Trophoblast cell (in vitro differentiated cells and primary cell): ENCODE data around the gene ADPRS.

Experiments used
- DNase-seq, 2 donors: peaks; one replicate each; pipeline ENCODE4 v3.0.0-alpha.2; 2016
- H2AFZ ChIP-seq: 2 replicates; pipeline ENCODE4 v1.6.1; 2013; ENCODE audit warnings: low read length, moderate library complexity, mild to moderate bottlenecking; ENCODE audit not compliant: insufficient read depth, poor library complexity
- H2AK5ac ChIP-seq: 2 replicates; pipeline ENCODE4 v1.6.1; 2013; ENCODE audit warnings: mild to moderate bottlenecking, low read length
- H2BK120ac ChIP-seq: 2 replicates; pipeline ENCODE4 v1.6.1; 2013; ENCODE audit warnings: low read length, mild to moderate bottlenecking, moderate library complexity; ENCODE audit not compliant: insufficient read depth, poor library complexity
- H2BK12ac ChIP-seq: 2 replicates; pipeline ENCODE4 v1.6.1; 2013; ENCODE audit warnings: mild to moderate bottlenecking, low read length, moderate library complexity
- H2BK5ac ChIP-seq: 2 replicates; pipeline ENCODE4 v1.6.1; 2013; ENCODE audit warnings: low read length, low read depth, moderate library complexity, mild to moderate bottlenecking; ENCODE audit not compliant: poor library complexity
- H3K14ac ChIP-seq: 2 replicates; pipeline ENCODE4 v1.6.1; 2013; ENCODE audit warnings: mild to moderate bottlenecking, low read length
- H3K18ac ChIP-seq: 2 replicates; pipeline ENCODE4 v1.6.1; 2013; ENCODE audit warnings: mild to moderate bottlenecking, low read length
- H3K23ac ChIP-seq: 2 replicates; pipeline ENCODE4 v1.6.1; 2013; ENCODE audit warnings: low read length
- H3K27ac ChIP-seq: 2 replicates; pipeline ENCODE4 v1.5.1; 2013; ENCODE audit warnings: low read depth, mild to moderate bottlenecking, inconsistent platforms, low read length, moderate library complexity
- H3K27me3 ChIP-seq: 2 replicates; pipeline ENCODE4 v1.6.1; 2013; ENCODE audit warnings: inconsistent platforms, mild to moderate bottlenecking, low read length, moderate library complexity; ENCODE audit not compliant: insufficient read depth
- H3K36me3 ChIP-seq, 2 experiments: 1 replicate in 1 of 2; 2 replicates in 1 of 2; pipeline ENCODE4 v1.6.1; 2013; ENCODE audit warnings: low read length in 2 of 2, mild to moderate bottlenecking in 2 of 2, moderate library complexity in 1 of 2; ENCODE audit not compliant: insufficient read depth in 2 of 2, control insufficient read depth in 1 of 2
- H3K4ac ChIP-seq: 2 replicates; pipeline ENCODE4 v1.6.1; 2013; ENCODE audit warnings: low read depth, mild to moderate bottlenecking, low read length, moderate library complexity
- H3K4me1 ChIP-seq, 2 experiments: 1 replicate in 1 of 2; 2 replicates in 1 of 2; pipeline ENCODE4 v1.6.1; 2013; ENCODE audit warnings: low read length in 2 of 2, mild to moderate bottlenecking in 2 of 2, moderate library complexity in 1 of 2; ENCODE audit not compliant: insufficient read depth in 2 of 2, control insufficient read depth in 1 of 2
- H3K4me2 ChIP-seq: 2 replicates; pipeline ENCODE4 v1.6.1; 2013; ENCODE audit warnings: inconsistent platforms, mild to moderate bottlenecking, low read length, moderate library complexity
- H3K4me3 ChIP-seq: 2 replicates; pipeline ENCODE4 v1.5.1; 2013; ENCODE audit warnings: mild to moderate bottlenecking, low read depth, low read length, inconsistent platforms
- H3K79me1 ChIP-seq: one replicate; pipeline ENCODE4 v1.6.1; 2013; ENCODE audit warnings: low read length
- H3K79me2 ChIP-seq: 2 replicates; pipeline ENCODE4 v1.6.1; 2013; ENCODE audit warnings: low read length, mild to moderate bottlenecking; ENCODE audit not compliant: control insufficient read depth, insufficient read depth, poor library complexity
- H3K9ac ChIP-seq: 2 replicates; pipeline ENCODE4 v1.6.1; 2013; ENCODE audit warnings: mild to moderate bottlenecking, low read length
- H3K9me3 ChIP-seq: 2 replicates; pipeline ENCODE4 v1.6.1; 2013; ENCODE audit warnings: low read depth, mild to moderate bottlenecking, control low read depth, inconsistent platforms, low read length; ENCODE audit not compliant: insufficient read depth
- H4K12ac ChIP-seq: 2 replicates; pipeline ENCODE4 v1.6.1; 2013; ENCODE audit warnings: low read depth, mild to moderate bottlenecking, low read length, moderate library complexity
- H4K8ac ChIP-seq: 2 replicates; pipeline ENCODE4 v1.6.1; 2013; ENCODE audit warnings: low read depth, mild to moderate bottlenecking, low read length, moderate library complexity
- H4K91ac ChIP-seq: one replicate; pipeline ENCODE4 v1.6.1; 2013; ENCODE audit warnings: low read depth, mild to moderate bottlenecking, low read length, moderate library complexity
- whole genome bisulfite sequencing: extraction: QIAGEN DNeasy Blood & Tissue Kit; methylation state at CpG from one replicate; pipeline ENCODE4 v1.1.7; 2013; ENCODE audit warnings: missing lambda C conversion rate; ENCODE audit not compliant: insufficient read length, insufficient coverage; ENCODE audit errors: extremely low coverage; 5-methylcytosine and 5-hydroxymethylcytosine counted together

Gene ADPRS

DNA sequence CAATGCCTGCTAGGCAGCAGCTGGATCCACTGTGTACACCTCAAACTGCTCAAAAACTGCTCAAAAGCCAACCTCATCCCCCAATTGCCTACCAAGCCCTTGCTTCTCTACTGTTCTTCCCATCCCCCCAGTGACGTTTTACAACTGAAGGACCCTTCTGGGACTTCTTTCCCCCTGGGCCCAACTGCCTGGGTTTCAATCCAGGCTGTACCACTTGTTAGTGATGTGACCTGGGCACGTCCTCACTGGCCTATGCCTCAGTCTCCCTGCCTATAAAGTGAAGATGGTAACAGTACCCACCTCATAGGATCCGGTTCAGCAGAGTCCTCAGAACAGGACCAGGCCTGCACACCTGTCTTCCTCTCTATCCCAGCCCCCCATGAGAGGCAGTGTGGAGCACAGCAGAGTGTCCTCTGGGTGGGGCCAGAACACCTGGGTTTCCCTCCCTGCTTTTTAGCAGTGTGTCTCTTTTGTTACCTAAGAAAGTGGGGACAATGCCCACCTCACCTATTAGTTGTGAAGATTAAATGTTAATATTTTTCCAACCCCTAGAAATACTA, 6.7 kb upstream of the ADPRS start:
- Histone ChIP-seq H2AK5ac (no peak overlapping the region), H3K27ac (no peak overlapping the region), H3K9ac (no peak overlapping the region), H4K91ac (no peak overlapping the region), H3K4me1 (peaks cover 0 to 4% of the 10 kb centered on the region in 2 experiments), H2BK120ac (no peak overlapping the region), H3K4me3 (no peak overlapping the region), H4K12ac (no peak overlapping the region), H3K14ac (no peak overlapping the region), H2BK12ac (no peak overlapping the region), H3K79me1 (peaks cover 2% of the 10 kb centered on the region), H3K27me3 (no peaks in the 10 kb centered on the region), H3K4ac (no peak overlapping the region), H2BK5ac (no peak overlapping the region), H2AFZ (no peak overlapping the region), H4K8ac (no peak overlapping the region), H3K18ac (no peak overlapping the region), H3K9me3 (no peaks in the 10 kb centered on the region), H3K23ac (no peak overlapping the region), H3K4me2 (no peak overlapping the region), H3K36me3 (no peaks in the 10 kb centered on the region), H3K79me2 (no peaks in the 10 kb centered on the region)
- no CpG with 5 or more reads among the region's 3 CpGs for WGBS
- no peak for DNase-seq

DNA sequence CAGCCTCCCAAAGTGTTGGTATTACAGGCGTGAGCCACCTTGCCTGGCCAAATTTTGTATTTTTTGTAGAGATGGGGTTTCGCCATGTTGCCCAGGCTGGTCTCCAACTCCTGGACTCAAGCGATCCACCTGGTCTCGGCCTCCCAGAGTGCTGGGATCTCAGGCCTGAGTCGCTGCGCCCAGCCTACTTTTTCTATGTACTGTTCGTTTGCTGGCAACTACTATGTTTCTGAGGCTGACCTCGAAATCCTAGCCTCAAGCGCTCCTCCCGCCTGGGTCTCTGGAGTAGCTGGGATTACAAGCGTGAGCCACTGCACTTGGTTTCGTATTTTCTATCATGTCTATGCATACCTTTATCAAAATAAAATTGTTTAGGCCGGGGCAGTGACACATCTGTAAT, 5.5 kb upstream of the ADPRS start:
- DNase-seq = no peak
- H2AFZ ChIP-seq = no peak overlapping the region
- no peaks in the 10 kb centered on the region for H3K9me3 ChIP-seq
- H3K4me1 ChIP-seq = peaks cover 0 to 5% of the 10 kb centered on the region in 2 experiments
- H3K27me3 ChIP-seq = no peaks in the 10 kb centered on the region
- no CpG with 5 or more reads among the region's 13 CpGs for WGBS
- no peaks in the 10 kb centered on the region for H3K36me3 ChIP-seq
- no peak overlapping the region for H4K8ac ChIP-seq
- H3K79me2 ChIP-seq = no peaks in the 10 kb centered on the region
- H3K4me3 ChIP-seq = no peak overlapping the region
- no peak overlapping the region for H2BK5ac ChIP-seq
- no peak overlapping the region for H2BK12ac ChIP-seq
- no peak overlapping the region for H3K18ac ChIP-seq
- H4K91ac ChIP-seq = no peak overlapping the region
- peaks cover 2% of the 10 kb centered on the region for H3K79me1 ChIP-seq
- no peak overlapping the region for H3K23ac ChIP-seq
- no peak overlapping the region for H3K27ac ChIP-seq
- H2BK120ac ChIP-seq = no peak overlapping the region
- no peak overlapping the region for H3K4me2 ChIP-seq
- no peak overlapping the region for H4K12ac ChIP-seq
- no peak overlapping the region for H3K4ac ChIP-seq
- H2AK5ac ChIP-seq = no peak overlapping the region
- H3K14ac ChIP-seq = no peak overlapping the region
- no peak overlapping the region for H3K9ac ChIP-seq

DNA sequence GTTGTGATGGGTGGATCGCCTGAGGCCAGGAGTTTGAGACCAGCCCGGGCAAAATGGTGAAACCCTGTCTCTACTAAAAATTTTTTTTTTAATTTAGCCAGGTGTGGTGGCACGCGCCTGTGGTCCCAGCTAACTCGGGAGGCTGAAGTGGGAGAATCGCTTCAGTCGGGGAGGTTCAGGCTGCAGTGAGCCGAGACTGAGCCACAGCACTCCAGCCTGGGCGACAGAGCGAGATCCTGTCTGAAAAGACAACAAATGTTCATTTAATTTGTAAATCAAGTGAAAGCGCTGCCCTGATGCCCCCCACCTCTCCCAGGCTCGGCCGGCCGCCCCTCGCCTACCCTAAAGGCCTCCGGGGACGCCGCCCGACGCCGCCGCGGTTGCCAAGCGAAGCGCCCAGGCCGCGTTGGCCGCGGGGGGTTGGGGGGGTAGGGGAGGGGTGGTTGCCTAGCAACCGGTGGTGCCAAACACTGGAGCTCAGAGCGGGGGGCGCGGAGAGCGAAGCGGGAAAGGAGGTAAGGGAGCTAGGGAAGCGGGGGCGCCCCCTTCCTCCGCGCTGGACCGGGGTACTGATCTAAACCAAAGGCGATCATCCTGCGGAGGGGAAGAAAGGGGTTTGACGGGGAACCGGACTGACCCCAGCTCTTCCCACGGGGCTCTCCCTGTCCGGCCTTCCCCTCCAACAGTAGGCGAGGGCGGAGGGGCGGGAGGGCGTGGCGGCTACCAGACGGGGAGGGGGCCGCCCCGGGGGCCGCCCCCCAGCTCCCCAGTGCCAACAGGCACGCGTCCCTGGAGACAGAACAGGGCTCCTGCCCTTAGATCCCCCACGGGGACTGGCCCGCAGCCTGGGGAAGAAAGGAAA, 4.8 kb upstream of the ADPRS start, which contains the start of gene TEKT2:
TEKT2 (plus strand) TSS at position 460 of the 862 bp plus-strand sequence. CDS start 828 bp downstream, outside the sequence.
- H4K12ac ChIP-seq = no peak within 1 kb of the TSS
- peak within 1 kb of the TSS; percentile 32 for H4K91ac ChIP-seq
- H3K4me1 ChIP-seq = peaks cover 0 to 8% of the 10 kb centered on the region in 2 experiments
- no peaks in the 10 kb centered on the region for H3K36me3 ChIP-seq
- peaks cover 4% of the 10 kb centered on the region for H3K79me1 ChIP-seq
- H2BK12ac ChIP-seq = no peak within 1 kb of the TSS
- H3K27me3 ChIP-seq = no peaks in the 10 kb centered on the region
- no CpG with 5 or more reads among the region's 59 CpGs for WGBS
- H2BK120ac ChIP-seq = no peak within 1 kb of the TSS
- DNase-seq = no peak
- H2AK5ac ChIP-seq = no peak within 1 kb of the TSS
- no peak within 1 kb of the TSS for H3K27ac ChIP-seq
- H2BK5ac ChIP-seq = no peak within 1 kb of the TSS
- peaks cover 1% of the 10 kb centered on the region for H3K79me2 ChIP-seq
- no peak within 1 kb of the TSS for H3K9ac ChIP-seq
- no peak within 1 kb of the TSS for H3K14ac ChIP-seq
- H3K23ac ChIP-seq = no peak within 1 kb of the TSS
- peak within 1 kb of the TSS; percentile 91 for H2AFZ ChIP-seq
- peak within 1 kb of the TSS; percentile 87 for H3K4me2 ChIP-seq
- peak within 1 kb of the TSS; percentile 70 for H3K4me3 ChIP-seq
- H3K9me3 ChIP-seq = no peaks in the 10 kb centered on the region
- no peak within 1 kb of the TSS for H3K4ac ChIP-seq
- H3K18ac ChIP-seq = no peak within 1 kb of the TSS
- peak within 1 kb of the TSS; percentile 59 for H4K8ac ChIP-seq

DNA sequence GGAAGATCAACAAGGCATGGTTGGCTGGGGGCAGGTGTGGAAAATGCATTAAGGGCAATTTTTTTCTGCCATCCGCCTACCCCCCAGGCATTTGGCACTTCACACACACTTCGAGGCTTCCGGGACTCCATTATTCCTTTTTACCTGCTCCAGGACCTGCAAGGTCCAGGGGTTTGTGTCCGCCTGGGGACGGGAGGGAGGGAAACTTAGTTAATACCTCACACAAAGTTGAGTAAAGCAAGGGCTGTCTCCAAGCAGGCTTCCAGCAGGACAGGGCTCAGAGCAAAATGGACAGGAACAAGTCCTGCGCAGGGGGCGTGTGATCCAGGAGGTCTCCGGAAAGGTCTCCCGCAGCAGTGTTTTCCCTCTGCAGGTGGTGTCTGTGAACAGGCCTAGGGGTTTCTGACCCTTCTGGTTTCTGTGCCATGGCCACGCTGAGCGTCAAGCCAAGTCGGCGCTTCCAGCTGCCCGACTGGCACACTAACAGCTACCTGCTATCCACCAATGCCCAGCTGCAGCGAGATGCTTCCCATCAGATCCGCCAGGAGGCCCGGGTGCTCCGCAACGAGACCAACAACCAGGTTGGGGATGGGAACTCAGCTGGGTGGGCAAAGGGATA, 4.1 kb upstream of the ADPRS start:
- H3K79me1 ChIP-seq = peaks cover 7% of the 10 kb centered on the region
- no peak for DNase-seq
- H4K8ac ChIP-seq = no peak overlapping the region
- H2AK5ac ChIP-seq = no peak overlapping the region
- no peak overlapping the region for H4K91ac ChIP-seq
- peak overlapping the region; percentile 4 for H2AFZ ChIP-seq
- no peak overlapping the region for H3K14ac ChIP-seq
- H3K9me3 ChIP-seq = no peaks in the 10 kb centered on the region
- H3K36me3 ChIP-seq = no peaks in the 10 kb centered on the region
- no CpG with 5 or more reads among the region's 19 CpGs for WGBS
- H3K18ac ChIP-seq = no peak overlapping the region
- H3K27ac ChIP-seq = no peak overlapping the region
- no peaks in the 10 kb centered on the region for H3K27me3 ChIP-seq
- no peak overlapping the region for H3K4ac ChIP-seq
- peaks cover 3 to 11% of the 10 kb centered on the region in 2 experiments for H3K4me1 ChIP-seq
- H3K23ac ChIP-seq = no peak overlapping the region
- H3K79me2 ChIP-seq = peaks cover 7% of the 10 kb centered on the region
- no peak overlapping the region for H2BK120ac ChIP-seq
- no peak overlapping the region for H4K12ac ChIP-seq
- H2BK12ac ChIP-seq = no peak overlapping the region
- peak overlapping the region; percentile 70 for H3K4me3 ChIP-seq
- no peak overlapping the region for H2BK5ac ChIP-seq
- peak overlapping the region; percentile 87 for H3K4me2 ChIP-seq
- no peak overlapping the region for H3K9ac ChIP-seq
